ENCODE data around the gene COL8A1.

Gene COL8A1

DNA sequence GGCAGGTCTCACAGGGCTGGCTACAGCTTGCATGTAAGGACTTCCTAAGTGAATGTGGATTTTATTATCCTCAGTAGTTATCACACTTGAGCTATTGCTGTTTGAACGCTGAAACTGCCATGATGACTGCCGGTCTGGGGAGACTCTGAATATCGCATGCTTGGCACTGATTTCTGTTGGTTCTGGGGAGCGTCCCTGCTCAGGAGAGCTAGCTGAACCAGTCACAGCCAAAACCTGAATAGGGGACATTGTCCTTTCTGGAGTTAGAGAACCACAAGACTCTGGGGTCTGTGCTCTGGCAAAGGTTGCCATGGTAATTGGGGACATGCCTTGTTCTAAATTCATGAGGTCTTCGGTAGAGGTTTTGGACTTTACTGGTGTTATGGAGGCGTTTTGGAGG, 210.0 kb downstream of the COL8A1 start:
- DNase-seq = no peak
